Adrenal gland (tissue), 12 donors: ENCODE results near the gene LAMA2. TPM values are rescaled to one million over a fixed set of nuclear protein-coding genes. Genes with fewer than 3 reads are reported as not detected.

Experiments used
- DNase-seq, 7 donors: peaks; one replicate each; pipeline ENCODE4 v3.0.0-alpha.2; 2019 to 2020
- H3K27ac ChIP-seq, 5 donors: fragments of 200-600 bp; sonication (generic) in 4 of 5; 1 replicate in 3 of 5; 2 replicates in 2 of 5; pipeline versions ENCODE4 v1.5.1 to v1.8.0; 2016 to 2020; ENCODE audit warnings: mild to moderate bottlenecking in 1 of 5
- H3K27me3 ChIP-seq: fragments of 200-600 bp; 2 replicates; pipeline ENCODE4 v1.8.0; 2021
- H3K36me3 ChIP-seq, 2 donors: fragments of 200-600 bp; replicated peaks in 1 of 2; 1 replicate in 1 of 2; 2 replicates in 1 of 2; pipeline versions ENCODE4 v1.5.1 to v1.8.0; 2018 to 2022
- H3K4me1 ChIP-seq, 2 donors: fragments of 200-600 bp; replicated peaks in 1 of 2; 1 replicate in 1 of 2; 2 replicates in 1 of 2; pipeline versions ENCODE4 v1.5.1 to v1.8.0; 2018 to 2021
- H3K4me3 ChIP-seq, 4 donors: fragments of 200-600 bp; sonication (generic) in 3 of 4; one replicate each; pipeline ENCODE4 v1.5.1; 2016 to 2018
- H3K9me3 ChIP-seq, 3 donors: fragments of 200-600 bp; sonication (generic) in 1 of 3; replicated peaks in 1 of 3; 1 replicate in 2 of 3; 2 replicates in 1 of 3; pipeline versions ENCODE4 v1.5.1 to v1.8.0; 2016 to 2021
- CTCF ChIP-seq, 6 experiments: fragments of 450-650 bp in 4 of 6; fragments of 200-600 bp in 2 of 6; sonication (generic) in 1 of 6; IDR thresholded peaks; 1 replicate in 5 of 6; 2 replicates in 1 of 6; pipeline versions ENCODE4 v1.5.1 to v1.8.0; 2016 to 2021; ENCODE audit warnings: antibody characterized with exemption in 6 of 6, mild to moderate bottlenecking in 2 of 6, moderate library complexity in 1 of 6
- POLR2A ChIP-seq, 2 donors: fragments of 450-650 bp; IDR thresholded peaks; one replicate each; pipeline ENCODE4 v1.6.1; 2017; ENCODE audit warnings: antibody characterized with exemption in 2 of 2, mild to moderate bottlenecking in 2 of 2, moderate library complexity in 1 of 2
- WGBS, 4 donors: extraction: QIAGEN DNeasy Blood & Tissue Kit in 2 of 4; methylation state at CpG; one replicate each; pipeline versions ENCODE4 v1.1.5 to v1.1.7; 2013 to 2017; 5-methylcytosine and 5-hydroxymethylcytosine counted together
- intact Hi-C, 2 donors: fragments of 100-400 bp; cut with DNase I; formaldehyde crosslinking; loops; one replicate each; pipeline versions ENCODE4 v1.14.1 to v1.15.0; 2022 to 2023
- polyA plus RNA-seq, 3 donors: library from polyadenylated mRNA; stranded (reverse); fragments of 200-250 nt in 2 of 3; fragments of 350-450 nt in 1 of 3; fragmentation: Illumina TruSeq in 1 of 3; extraction: RNeasy Lipid Tissue Mini Kit (QIAGEN cat#74804) in 1 of 3; gene quantifications; one replicate each; pipeline ENCODE4 v1.2.3, GENCODE V29; 2013 to 2014
- total RNA-seq, 9 donors: library from RNA; depleted of rRNA in 4 of 9; stranded (reverse); fragments of >200 nt in 4 of 9; fragments of 120-200 nt in 1 of 9; fragmentation: NEBNext Ultra II Directional in 1 of 9; extraction: Animal tissue kit (Norgen Biotek cat#: 25700) in 1 of 9; gene quantifications; one replicate each; pipeline versions ENCODE4 v1.1.0 to v1.2.4, GENCODE V29; 2013 to 2023
- donor health status: healthy with polysubstance abuse.
- donor health status: Bipolar disorder and iron deficiency.
- donor health status: DM: yes; HTN: yes; CAD: no.
- donor health status: DM: no; HTN: no; CAD: no.
- donor health status: DM: no; HTN: no; CAD: no.
- donor health status: DM: yes; HTN: yes; CAD: no.

Gene LAMA2
- total and polyA plus RNA-seq, 12 donors, result 5.8 to 105 (median 38.9) TPM

- 42 to 73% (median 49%) methylated on average over 1 of the region's 1 CpG for WGBS, 4 donors
- Histone ChIP-seq H3K4me3 (no peak overlapping the region), H3K9me3 (peaks cover 0 to 3% (median 0%) of the 10 kb centered on the region in 3 donors), H3K4me1 (peaks cover 0 to 4% of the 10 kb centered on the region in 2 donors), H3K27me3 (no peaks in the 10 kb centered on the region), H3K27ac (peak overlapping the region in 1 of 5 donors; percentile 68), H3K36me3 (no peaks in the 10 kb centered on the region)
- intact Hi-C loops, result no loop called here
- TF ChIP-seq POLR2A (IDR thresholded peaks at IDR 0.05), result no peak
- TF ChIP-seq CTCF (IDR thresholded peaks at IDR 0.05), result no peak
- no peak for DNase-seq
Observed at GRCh38 chr6:129135451-129135850, 252.5 kb downstream of the LAMA2 start.

- Histone ChIP-seq H3K4me3 (no peak overlapping the region), H3K27me3 (no peaks in the 10 kb centered on the region), H3K27ac (no peak overlapping the region), H3K36me3 (no peaks in the 10 kb centered on the region), H3K9me3 (peaks cover 0 to 3% (median 0%) of the 10 kb centered on the region in 3 donors), H3K4me1 (peaks cover 0 to 4% of the 10 kb centered on the region in 2 donors)
- WGBS, 4 donors, result 76 to 92% (median 86%) methylated on average over 4 of the region's 4 CpGs
- no peak for DNase-seq
- no peak for TF ChIP-seq CTCF (IDR thresholded peaks at IDR 0.05)
- TF ChIP-seq POLR2A (IDR thresholded peaks at IDR 0.05), result no peak
- intact Hi-C loops, result no loop called here
Observed at GRCh38 chr6:129136751-129137150, 253.8 kb downstream of the LAMA2 start.

GRCh38 chr6:129138739-129139405 is 255.9 kb downstream of the LAMA2 start:
- Histone ChIP-seq H3K27ac (peak overlapping the region in 1 of 5 donors; percentile 57), H3K4me1 (no peaks in the 10 kb centered on the region), H3K36me3 (no peaks in the 10 kb centered on the region), H3K27me3 (no peaks in the 10 kb centered on the region), H3K9me3 (peaks cover 0 to 3% (median 0%) of the 10 kb centered on the region in 3 donors), H3K4me3 (no peak overlapping the region)
- no peak for DNase-seq
- 60 to 69% (median 67%) methylated on average over 4 of the region's 4 CpGs for WGBS, 4 donors
- TF ChIP-seq POLR2A (IDR thresholded peaks at IDR 0.05) (no peak), CTCF (IDR thresholded peaks at IDR 0.05) (no peak)
- intact Hi-C loops, result no loop called here

- peak overlapping the region in 2 of 5 donors; percentile 38 to 67 for H3K27ac ChIP-seq
- no peak overlapping the region for H3K4me3 ChIP-seq
- intact Hi-C loops, result no loop called here
- DNase-seq, result peak in 1 of 7 donors; percentile 55
- TF ChIP-seq POLR2A (IDR thresholded peaks at IDR 0.05) (no peak), CTCF (IDR thresholded peaks at IDR 0.05) (no peak)
- no peaks in the 10 kb centered on the region for H3K36me3 ChIP-seq
- peaks cover 0 to 3% (median 0%) of the 10 kb centered on the region in 3 donors for H3K9me3 ChIP-seq
- H3K4me1 ChIP-seq, result no peaks in the 10 kb centered on the region
- WGBS, 4 donors, result 28 to 50% (median 42%) methylated on average over 2 of the region's 2 CpGs
- no peaks in the 10 kb centered on the region for H3K27me3 ChIP-seq
Observed at GRCh38 chr6:129140526-129140925, 257.6 kb downstream of the LAMA2 start.
